Mesendoderm (in vitro differentiated cells): ENCODE measurements around the gene UCN2.
A peak's percentile ranks its signal among the peaks of the same experiment; 100 is the strongest.

Experiments used
- DNase-seq: peaks from one replicate; pipeline ENCODE4 v3.0.0; 2013
- H2AK5ac ChIP-seq: 2 replicates; pipeline ENCODE4 v1.6.1; 2013; ENCODE audit warnings: low read length, inconsistent platforms
- H2BK120ac ChIP-seq: 2 replicates; pipeline ENCODE4 v1.6.1; 2013; ENCODE audit warnings: low read depth, mild to moderate bottlenecking, low read length, moderate library complexity, mixed read lengths
- H2BK15ac ChIP-seq: replicated peaks from 2 replicates; pipeline ENCODE4 v1.6.1; 2013; ENCODE audit warnings: low read depth, mild to moderate bottlenecking, moderate library complexity
- H2BK5ac ChIP-seq: 2 replicates; pipeline ENCODE4 v1.6.1; 2013; ENCODE audit warnings: low read length, inconsistent platforms
- H3K18ac ChIP-seq: 2 replicates; pipeline ENCODE4 v1.6.1; 2013; ENCODE audit warnings: mild to moderate bottlenecking, low read length, mixed read lengths
- H3K23ac ChIP-seq: one replicate; pipeline ENCODE4 v1.6.1; 2013; ENCODE audit warnings: low read length
- H3K27ac ChIP-seq: 2 replicates; pipeline ENCODE4 v1.5.1; 2013; ENCODE audit warnings: low read depth, mild to moderate bottlenecking, inconsistent platforms, low read length, moderate library complexity
- H3K27me3 ChIP-seq: 2 replicates; pipeline ENCODE4 v1.6.1; 2013; ENCODE audit warnings: low read length, control low read depth, mild to moderate bottlenecking, inconsistent platforms; ENCODE audit not compliant: insufficient read depth, poor library complexity
- H3K36me3 ChIP-seq: 2 replicates; pipeline ENCODE4 v1.6.1; 2013; ENCODE audit warnings: low read length, inconsistent platforms; ENCODE audit not compliant: control insufficient read depth, insufficient read depth
- H3K4ac ChIP-seq: one replicate; pipeline ENCODE4 v1.6.1; 2013; ENCODE audit warnings: low read depth, mild to moderate bottlenecking, low read length, moderate library complexity
- H3K4me1 ChIP-seq: 2 replicates; pipeline ENCODE4 v1.6.1; 2013; ENCODE audit warnings: low read depth, low read length, inconsistent platforms; ENCODE audit not compliant: control insufficient read depth
- H3K4me2 ChIP-seq: 2 replicates; pipeline ENCODE4 v1.6.1; 2013; ENCODE audit warnings: low read length
- H3K4me3 ChIP-seq: 2 replicates; pipeline ENCODE4 v1.5.1; 2013; ENCODE audit warnings: mild to moderate bottlenecking, low read length
- H3K56ac ChIP-seq: one replicate; pipeline ENCODE4 v1.6.1; 2013; ENCODE audit warnings: low read length
- H3K79me1 ChIP-seq: 2 replicates; pipeline ENCODE4 v1.6.1; 2013; ENCODE audit warnings: low read length, inconsistent platforms
- H3K79me2 ChIP-seq: 2 replicates; pipeline ENCODE4 v1.6.1; 2013; ENCODE audit warnings: mild to moderate bottlenecking, low read length; ENCODE audit not compliant: control insufficient read depth, insufficient read depth
- H3K9ac ChIP-seq: 2 replicates; pipeline ENCODE4 v1.6.1; 2013; ENCODE audit warnings: low read length, inconsistent platforms
- H4K5ac ChIP-seq: one replicate; pipeline ENCODE4 v1.6.1; 2013; ENCODE audit warnings: low read length
- H4K8ac ChIP-seq: one replicate; pipeline ENCODE4 v1.6.1; 2013; ENCODE audit warnings: low read depth, mild to moderate bottlenecking, control low read depth, low read length, moderate library complexity
- WGBS: extraction: QIAGEN DNeasy Blood & Tissue Kit; methylation state at CpG from one replicate; pipeline ENCODE4 v1.1.7; 2013; ENCODE audit warnings: low lambda C conversion rate, missing lambda C conversion rate; ENCODE audit not compliant: insufficient coverage; ENCODE audit errors: extremely low coverage; 5-methylcytosine and 5-hydroxymethylcytosine counted together

The UCN2 gene

DNA sequence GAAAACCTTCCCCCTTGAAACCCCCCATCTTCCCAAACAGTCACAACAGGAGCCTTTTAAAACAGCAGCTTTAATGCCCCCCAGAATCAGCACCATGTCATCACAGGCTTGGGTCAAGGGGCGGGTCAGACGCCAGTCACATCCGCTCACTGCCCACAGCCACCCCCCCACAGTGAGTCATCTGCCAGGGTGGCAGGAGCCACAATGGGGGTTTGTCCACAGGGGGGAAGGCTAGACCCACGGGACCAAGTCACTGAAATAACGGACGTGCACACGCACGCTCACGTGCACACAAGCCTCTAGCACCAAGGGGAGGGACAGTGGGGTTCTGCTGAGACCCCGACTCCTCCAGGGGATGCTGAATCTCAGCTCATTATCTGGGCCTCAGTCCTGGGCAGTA, 441 bp upstream of the UCN2 start:
- Histone ChIP-seq H3K4ac (no peak overlapping the region), H4K8ac (no peak overlapping the region), H2AK5ac (no peak overlapping the region), H3K4me3 (no peak overlapping the region), H3K9ac (no peak overlapping the region), H2BK5ac (no peak overlapping the region), H2BK15ac (no peak overlapping the region), H2BK120ac (no peak overlapping the region), H3K56ac (no peak overlapping the region), H3K23ac (no peak overlapping the region), H3K4me2 (no peak overlapping the region), H3K4me1 (peaks cover 2% of the 10 kb centered on the region), H3K79me2 (no peaks in the 10 kb centered on the region), H3K27me3 (no peaks in the 10 kb centered on the region), H3K36me3 (no peaks in the 10 kb centered on the region), H3K18ac (no peak overlapping the region), H3K79me1 (no peaks in the 10 kb centered on the region), H4K5ac (no peak overlapping the region), H3K27ac (no peak overlapping the region)
- no CpG with 5 or more reads among the region's 10 CpGs for WGBS
- DNase-seq, result no peak

DNA sequence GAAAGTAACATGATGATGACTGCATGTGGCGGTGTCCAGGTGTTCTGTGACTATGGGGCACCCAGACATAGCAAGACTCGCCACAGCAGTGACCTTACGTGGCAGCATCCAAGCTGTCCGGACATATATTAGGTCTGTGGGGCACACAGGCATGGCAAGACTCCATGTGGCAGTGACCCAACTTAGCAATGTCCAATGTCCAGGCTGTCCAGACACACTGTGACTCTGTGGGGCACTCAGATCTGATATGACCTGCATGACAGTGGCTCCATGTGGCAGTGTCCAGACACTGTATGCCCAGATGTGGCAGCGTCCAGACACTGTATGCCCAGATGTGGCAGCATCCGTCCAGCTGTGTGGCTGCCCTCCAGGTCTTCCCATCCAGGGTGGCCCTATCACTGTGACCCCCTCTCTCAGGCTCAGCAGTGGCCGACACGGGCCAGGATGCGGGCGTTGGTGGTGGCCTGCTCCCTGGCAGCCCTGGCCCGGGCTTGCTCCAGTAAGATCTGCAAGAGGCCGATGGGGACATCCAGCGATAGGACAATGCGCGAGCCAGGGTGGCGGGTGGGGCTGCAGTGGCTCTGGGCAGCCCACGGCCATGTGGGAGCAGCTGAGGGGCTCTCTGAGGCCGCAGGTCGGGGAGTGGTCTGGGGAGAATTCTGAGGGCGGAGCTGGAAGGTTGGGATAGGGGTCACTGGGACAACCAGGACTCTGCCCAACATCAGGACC, 1.1 kb downstream of the UCN2 start:
- peak overlapping the region; percentile 43 for H3K56ac ChIP-seq
- no peak overlapping the region for H3K23ac ChIP-seq
- no peaks in the 10 kb centered on the region for H3K79me2 ChIP-seq
- H2AK5ac ChIP-seq, result no peak overlapping the region
- no peak overlapping the region for H3K4ac ChIP-seq
- WGBS, result no CpG with 5 or more reads among the region's 20 CpGs
- H3K27me3 ChIP-seq, result no peaks in the 10 kb centered on the region
- no peaks in the 10 kb centered on the region for H3K79me1 ChIP-seq
- no peak overlapping the region for H2BK5ac ChIP-seq
- H2BK120ac ChIP-seq, result no peak overlapping the region
- H3K9ac ChIP-seq, result no peak overlapping the region
- H3K27ac ChIP-seq, result no peak overlapping the region
- H3K4me3 ChIP-seq, result no peak overlapping the region
- no peak for DNase-seq
- peaks cover 2% of the 10 kb centered on the region for H3K4me1 ChIP-seq
- no peak overlapping the region for H2BK15ac ChIP-seq
- no peak overlapping the region for H4K8ac ChIP-seq
- H3K18ac ChIP-seq, result no peak overlapping the region
- H3K4me2 ChIP-seq, result no peak overlapping the region
- H4K5ac ChIP-seq, result no peak overlapping the region
- no peaks in the 10 kb centered on the region for H3K36me3 ChIP-seq

DNA sequence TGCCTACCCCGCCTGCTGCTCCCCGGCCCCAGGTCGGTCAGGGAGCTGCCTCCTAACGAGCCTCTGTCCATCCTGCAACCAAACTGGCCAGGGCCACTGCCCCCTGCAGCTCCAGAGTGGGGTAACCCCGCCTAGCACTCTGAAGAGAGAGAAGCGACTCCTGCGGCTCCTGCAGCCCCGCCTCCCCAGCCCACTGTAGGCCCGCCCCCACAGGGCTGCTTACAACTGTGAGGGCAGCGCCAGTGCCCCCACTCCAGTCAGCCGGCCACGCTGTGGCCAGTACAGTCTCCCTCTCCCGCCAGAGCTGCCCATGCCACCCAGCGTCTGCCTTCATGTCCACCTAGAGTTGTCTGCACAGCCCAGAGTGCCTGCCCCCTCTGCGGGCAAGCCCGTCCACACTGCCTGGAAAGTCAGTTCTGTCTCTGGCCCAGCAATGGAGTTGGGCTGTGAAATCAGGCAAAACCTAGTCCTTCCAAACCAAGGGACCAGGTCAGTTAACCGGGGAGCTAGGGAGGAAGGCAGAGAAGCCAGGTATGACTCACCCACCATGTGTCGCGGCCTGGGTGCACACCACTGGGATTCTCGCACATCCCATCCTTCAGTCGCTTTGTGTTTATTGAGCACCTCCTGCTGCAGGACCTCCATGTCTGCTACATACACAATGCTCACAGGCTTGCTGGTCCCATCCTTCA, 2.4 kb downstream of the UCN2 start:
- Histone ChIP-seq H4K8ac (no peak overlapping the region), H3K27me3 (no peaks in the 10 kb centered on the region), H3K23ac (no peak overlapping the region), H2BK5ac (no peak overlapping the region), H3K79me1 (no peaks in the 10 kb centered on the region), H3K4ac (no peak overlapping the region), H4K5ac (no peak overlapping the region), H2BK120ac (no peak overlapping the region), H3K79me2 (no peaks in the 10 kb centered on the region), H3K27ac (peak overlapping the region; percentile 5), H3K9ac (peak overlapping the region; percentile 49), H3K4me1 (peaks cover 2% of the 10 kb centered on the region), H3K4me2 (peak overlapping the region; percentile 28), H3K36me3 (no peaks in the 10 kb centered on the region), H2BK15ac (no peak overlapping the region), H3K56ac (peak overlapping the region; percentile 80), H3K18ac (no peak overlapping the region), H3K4me3 (no peak overlapping the region), H2AK5ac (no peak overlapping the region)
- no CpG with 5 or more reads among the region's 21 CpGs for WGBS
- DNase-seq, result peak; percentile 80

DNA sequence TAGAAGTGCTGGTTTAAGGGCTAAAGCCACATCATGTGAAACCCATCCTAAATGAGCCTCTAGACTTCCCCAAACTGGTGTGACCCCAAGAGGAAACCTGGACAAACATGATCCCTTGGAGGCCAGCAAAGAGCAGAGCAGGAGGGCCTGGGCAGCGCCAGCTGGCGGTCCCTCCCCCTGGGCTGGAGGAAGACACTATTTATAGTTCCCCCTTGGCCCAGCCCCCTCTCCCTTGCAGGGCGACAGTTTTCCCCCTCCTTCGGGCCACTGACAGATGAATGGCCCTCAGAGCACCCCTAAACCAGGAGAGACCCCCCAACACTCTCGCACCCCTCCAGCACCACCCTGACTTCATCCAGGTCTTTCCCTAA, 2.9 kb downstream of the UCN2 start:
- Histone ChIP-seq H3K4ac (no peak overlapping the region), H3K9ac (peak overlapping the region; percentile 49), H3K4me3 (no peak overlapping the region), H3K4me1 (peaks cover 2% of the 10 kb centered on the region), H3K79me1 (peaks cover 3% of the 10 kb centered on the region), H3K56ac (peak overlapping the region; percentile 80), H2BK5ac (no peak overlapping the region), H4K8ac (no peak overlapping the region), H3K27me3 (no peaks in the 10 kb centered on the region), H3K27ac (peak overlapping the region; percentile 5), H3K36me3 (no peaks in the 10 kb centered on the region), H2BK120ac (no peak overlapping the region), H2AK5ac (no peak overlapping the region), H3K23ac (no peak overlapping the region), H3K4me2 (peak overlapping the region; percentile 28), H3K79me2 (no peaks in the 10 kb centered on the region), H4K5ac (no peak overlapping the region), H2BK15ac (no peak overlapping the region), H3K18ac (no peak overlapping the region)
- no peak for DNase-seq
- WGBS, result no CpG with 5 or more reads among the region's 5 CpGs

DNA sequence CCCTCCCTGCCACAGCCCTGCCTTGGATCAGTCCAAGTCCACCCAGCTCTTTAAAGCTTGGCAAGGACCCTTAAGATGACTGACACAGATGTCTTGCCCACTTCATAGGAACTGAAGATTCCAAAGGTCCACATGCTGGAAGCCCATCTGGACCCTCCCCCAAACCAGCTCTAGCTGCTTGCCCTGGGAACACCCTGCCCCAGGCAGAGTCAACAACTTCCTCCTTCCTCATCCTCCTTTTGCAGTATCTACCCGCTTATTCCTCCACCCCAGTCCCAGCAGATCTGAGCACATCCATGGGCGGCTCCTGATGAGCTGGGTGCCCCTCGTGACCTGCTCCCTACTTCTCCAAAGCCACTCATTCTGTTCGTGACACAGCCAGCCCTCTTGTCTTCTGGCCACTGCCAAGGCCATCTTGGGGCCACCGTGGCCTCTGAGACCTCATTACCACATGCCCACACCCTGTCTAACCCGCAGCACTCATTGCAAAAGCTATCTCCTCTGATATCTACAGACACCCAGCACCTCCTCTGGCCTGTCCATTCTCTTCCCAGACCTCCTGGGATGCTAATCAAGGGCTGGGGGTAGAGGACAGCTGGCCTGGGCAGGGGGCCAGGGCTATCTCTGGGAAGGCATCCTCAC, 5.0 kb downstream of the UCN2 start:
- H3K4me1 ChIP-seq, result peaks cover 8% of the 10 kb centered on the region
- no peaks in the 10 kb centered on the region for H3K79me2 ChIP-seq
- no peak overlapping the region for H3K18ac ChIP-seq
- no peak overlapping the region for H3K4ac ChIP-seq
- DNase-seq, result no peak
- H3K36me3 ChIP-seq, result no peaks in the 10 kb centered on the region
- H2BK5ac ChIP-seq, result no peak overlapping the region
- H3K56ac ChIP-seq, result no peak overlapping the region
- no CpG with 5 or more reads among the region's 6 CpGs for WGBS
- no peak overlapping the region for H2BK15ac ChIP-seq
- H3K27ac ChIP-seq, result no peak overlapping the region
- H3K9ac ChIP-seq, result no peak overlapping the region
- H3K4me3 ChIP-seq, result no peak overlapping the region
- H3K4me2 ChIP-seq, result no peak overlapping the region
- no peak overlapping the region for H4K5ac ChIP-seq
- peaks cover 6% of the 10 kb centered on the region for H3K79me1 ChIP-seq
- no peak overlapping the region for H4K8ac ChIP-seq
- H2BK120ac ChIP-seq, result no peak overlapping the region
- no peak overlapping the region for H3K23ac ChIP-seq
- no peaks in the 10 kb centered on the region for H3K27me3 ChIP-seq
- no peak overlapping the region for H2AK5ac ChIP-seq
